HEK293 (cell line): Measurements from ENCODE around the gene HINT2.

ENCODE experiments used
- AEBP2 ChIP-seq: fragments of 450-650 bp; formaldehyde crosslinking; IDR thresholded peaks from 2 replicates; pipeline ENCODE4 v1.5.1; 2016; ENCODE audit warnings: missing biosample characterization, missing genetic modification characterization, borderline replicate concordance
- BCL11A ChIP-seq: fragments of 450-650 bp; formaldehyde crosslinking; IDR thresholded peaks from 2 replicates; pipeline ENCODE4 v1.5.1; 2016; ENCODE audit warnings: low read depth, missing biosample characterization, missing genetic modification characterization
- CTCF ChIP-seq: fragments of 450-650 bp; formaldehyde crosslinking; IDR thresholded peaks from 2 replicates; pipeline ENCODE4 v1.5.1; 2016; ENCODE audit warnings: missing biosample characterization, missing genetic modification characterization
- YY1 ChIP-seq: fragments of 450-650 bp; formaldehyde crosslinking; IDR thresholded peaks from 2 replicates; pipeline ENCODE4 v1.5.1; 2018; ENCODE audit warnings: missing biosample characterization, missing genetic modification characterization
- ZNF211 ChIP-seq: fragments of 450-650 bp; formaldehyde crosslinking; IDR thresholded peaks from 2 replicates; pipeline ENCODE4 v1.5.1; 2016; ENCODE audit warnings: low read depth, missing biosample characterization, missing genetic modification characterization
- ZNF621 ChIP-seq: fragments of 450-650 bp; formaldehyde crosslinking; IDR thresholded peaks from 2 replicates; pipeline ENCODE4 v1.5.1; 2017; ENCODE audit warnings: missing biosample characterization, missing genetic modification characterization
- ZNF747 ChIP-seq: fragments of 450-650 bp; formaldehyde crosslinking; IDR thresholded peaks from 2 replicates; pipeline ENCODE4 v1.5.1; 2016; ENCODE audit warnings: missing biosample characterization, missing genetic modification characterization
- ZNF776 ChIP-seq: fragments of 450-650 bp; formaldehyde crosslinking; IDR thresholded peaks from 2 replicates; pipeline ENCODE4 v1.5.0; 2017; ENCODE audit warnings: missing biosample characterization, missing genetic modification characterization, borderline replicate concordance

GRCh38 chr9:35820076-35820475 is 5.2 kb upstream of the HINT2 start:
- TF ChIP-seq CTCF (no peak), ZNF776 (tag by site-specific recombination) (no peak), BCL11A (tag by site-specific recombination) (no peak), YY1 (no peak), ZNF211 (no peak), ZNF747 (no peak), ZNF621 (tag by site-specific recombination) (no peak), AEBP2 (tag by site-specific recombination) (no peak)
